Mucosa of descending colon (tissue), 3 donors: Measurements from ENCODE around the gene RGS11. TPM values are rescaled to one million over a fixed set of nuclear protein-coding genes. Genes with fewer than 3 reads are reported as not detected.
A peak's percentile ranks its signal among the peaks of the same experiment; 100 is the strongest.

Experiments used
- ATAC-seq: fragments of 200-7000 bp; cut with Tn5 transposase; one replicate; pipeline ENCODE4 v1.9.1; 2020; ENCODE audit warnings: mild to moderate bottlenecking, moderate library complexity
- DNase-seq, 3 donors: peaks; one replicate each; pipeline ENCODE4 v3.0.0-alpha.2; 2020
- H3K36me3 ChIP-seq: fragments of 200-600 bp; one replicate; pipeline ENCODE4 v1.8.0; 2021; ENCODE audit warnings: low read depth, mild to moderate bottlenecking
- H3K4me1 ChIP-seq: fragments of 200-600 bp; one replicate; pipeline ENCODE4 v1.8.0; 2021; ENCODE audit warnings: low read depth, mild to moderate bottlenecking
- H3K4me3 ChIP-seq: fragments of 200-600 bp; one replicate; pipeline ENCODE4 v1.8.0; 2021; ENCODE audit warnings: mild to moderate bottlenecking
- H3K9me3 ChIP-seq: fragments of 200-600 bp; one replicate; pipeline ENCODE4 v1.8.0; 2021; ENCODE audit warnings: mild to moderate bottlenecking
- CTCF ChIP-seq: fragments of 200-600 bp; IDR thresholded peaks from one replicate; pipeline ENCODE4 v1.8.0; 2022; ENCODE audit warnings: antibody characterized with exemption, mild to moderate bottlenecking
- intact Hi-C, 2 donors: fragments of 100-400 bp; cut with DNase I in 1 of 2; cut with micrococcal nuclease in 1 of 2; formaldehyde crosslinking; loops; one replicate each; pipeline versions ENCODE4 v1.11.0 to v1.11.1; 2022; cut with DNase I, micrococcal nuclease
- total RNA-seq, 3 donors: library from RNA; stranded (reverse); fragmentation: NEBNext Ultra II Directional in 2 of 3; extraction: Animal tissue kit (Norgen Biotek cat#: 25700) in 2 of 3; gene quantifications; one replicate each; pipeline versions ENCODE4 v1.2.1 to v1.2.4, GENCODE V29; 2021 to 2023
- donor health status: DM: no; HTN: no; CAD: no; lungs with moderate emphysema.
- donor health status: DM: no; HTN: no; CAD: no.
- donor health status: DM: no; HTN: yes; CAD: no.

Gene RGS11
- total RNA-seq, 3 donors from 2014 or later = 2.6 to 10.0 (median 8.1) TPM

- ATAC-seq (no peak), DNase-seq (no peak)
- Histone ChIP-seq H3K4me1 (peaks cover 11% of the 10 kb centered on the region), H3K36me3 (no peaks in the 10 kb centered on the region), H3K4me3 (no peak overlapping the region), H3K9me3 (no peaks in the 10 kb centered on the region)
- intact Hi-C loops = no loop called here
- TF ChIP-seq CTCF = no peak
These were observed 9.7 kb upstream of the RGS11 start for GRCh38 chr16:285146-286055.

GRCh38 chr16:284204-285120 lies 8.7 kb upstream of the RGS11 start:
- DNase-seq = no peak
- TF ChIP-seq CTCF = no peak
- Histone ChIP-seq H3K9me3 (no peaks in the 10 kb centered on the region), H3K36me3 (no peaks in the 10 kb centered on the region), H3K4me1 (peaks cover 17% of the 10 kb centered on the region), H3K4me3 (no peak overlapping the region)
- intact Hi-C loops = no loop called here
- ATAC-seq = no peak

GRCh38 chr16:283033-283805 lies 7.5 kb upstream of the RGS11 start, which contains the start of gene PDIA2:
TSS of gene PDIA2 (plus strand) at chr16:283164. CDS start at chr16:283170, 6 bp downstream.
- no peak for DNase-seq
- intact Hi-C loops = no loop called here

GRCh38 chr16:282491-282890 lies 6.7 kb upstream of the RGS11 start:
- no peak for TF ChIP-seq CTCF
- Histone ChIP-seq H3K4me3 (no peak overlapping the region), H3K36me3 (no peaks in the 10 kb centered on the region), H3K9me3 (no peaks in the 10 kb centered on the region), H3K4me1 (peaks cover 17% of the 10 kb centered on the region)
- DNase-seq (no peak), ATAC-seq (no peak)
- intact Hi-C loops = no loop called here

More at GRCh38 chr16:283033-283805, 7.5 kb upstream of the RGS11 start, which contains the start of gene PDIA2:
- Histone ChIP-seq H3K9me3 (no peaks in the 10 kb centered on the region), H3K4me1 (peaks cover 17% of the 10 kb centered on the region), H3K4me3 (no peak within 1 kb of the TSS), H3K36me3 (no peaks in the 10 kb centered on the region)
- no peak for TF ChIP-seq CTCF
- ATAC-seq = peak; percentile 10

- TF ChIP-seq CTCF = no peak
- Histone ChIP-seq H3K4me3 (no peak overlapping the region), H3K36me3 (no peaks in the 10 kb centered on the region), H3K4me1 (peaks cover 17% of the 10 kb centered on the region), H3K9me3 (no peaks in the 10 kb centered on the region)
- intact Hi-C loops = no loop called here
- ATAC-seq = peak; percentile 16
- no peak for DNase-seq
These were observed 6.0 kb upstream of the RGS11 start for GRCh38 chr16:281660-282255.
